Gastroesophageal sphincter (tissue), 3 donors: Measurements from ENCODE around the gene XIST.

ENCODE experiments used
- EP300 ChIP-seq: sonication (generic); formaldehyde crosslinking; IDR thresholded peaks from one replicate; pipeline ENCODE4 v1.6.1; 2017; ENCODE audit warnings: antibody characterized with exemption, mild to moderate bottlenecking
- POLR2A ChIP-seq, 2 donors: fragments of 450-650 bp; IDR thresholded peaks; one replicate each; pipeline ENCODE4 v1.6.1; 2017; ENCODE audit warnings: antibody characterized with exemption in 2 of 2, mild to moderate bottlenecking in 2 of 2, moderate library complexity in 1 of 2
- POLR2AphosphoS5 ChIP-seq: sonication (generic); formaldehyde crosslinking; IDR thresholded peaks from one replicate; pipeline ENCODE4 v1.6.1; 2017; ENCODE audit warnings: antibody characterized with exemption
- TF ChIP-seq, protein P1 (sequence below), 4 experiments: fragments of 200-600 bp in 2 of 4; fragments of 450-650 bp in 2 of 4; sonication (generic) in 1 of 4; IDR thresholded peaks; one replicate each; pipeline ENCODE4 v1.5.1; 2017 to 2019; ENCODE audit warnings: antibody characterized with exemption in 4 of 4, mild to moderate bottlenecking in 2 of 4, moderate library complexity in 2 of 4

GRCh38 chrX:73847991-73848390, 4.5 kb downstream of the XIST start:
- TF ChIP-seq, protein P1, sequence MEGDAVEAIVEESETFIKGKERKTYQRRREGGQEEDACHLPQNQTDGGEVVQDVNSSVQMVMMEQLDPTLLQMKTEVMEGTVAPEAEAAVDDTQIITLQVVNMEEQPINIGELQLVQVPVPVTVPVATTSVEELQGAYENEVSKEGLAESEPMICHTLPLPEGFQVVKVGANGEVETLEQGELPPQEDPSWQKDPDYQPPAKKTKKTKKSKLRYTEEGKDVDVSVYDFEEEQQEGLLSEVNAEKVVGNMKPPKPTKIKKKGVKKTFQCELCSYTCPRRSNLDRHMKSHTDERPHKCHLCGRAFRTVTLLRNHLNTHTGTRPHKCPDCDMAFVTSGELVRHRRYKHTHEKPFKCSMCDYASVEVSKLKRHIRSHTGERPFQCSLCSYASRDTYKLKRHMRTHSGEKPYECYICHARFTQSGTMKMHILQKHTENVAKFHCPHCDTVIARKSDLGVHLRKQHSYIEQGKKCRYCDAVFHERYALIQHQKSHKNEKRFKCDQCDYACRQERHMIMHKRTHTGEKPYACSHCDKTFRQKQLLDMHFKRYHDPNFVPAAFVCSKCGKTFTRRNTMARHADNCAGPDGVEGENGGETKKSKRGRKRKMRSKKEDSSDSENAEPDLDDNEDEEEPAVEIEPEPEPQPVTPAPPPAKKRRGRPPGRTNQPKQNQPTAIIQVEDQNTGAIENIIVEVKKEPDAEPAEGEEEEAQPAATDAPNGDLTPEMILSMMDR (IDR thresholded peaks at IDR 0.05), result no peak
- TF ChIP-seq POLR2AphosphoS5 (no peak), POLR2A (IDR thresholded peaks at IDR 0.05) (no peak), EP300 (no peak)
